Hepatocyte (in vitro differentiated cells): ENCODE data around the gene ANKRD17.

Experiments used
- CTCF ChIP-seq: fragments of 200-600 bp; sonication (generic); IDR thresholded peaks from 2 replicates; pipeline ENCODE4 v1.5.1; 2016; ENCODE audit warnings: antibody characterized with exemption, mild to moderate bottlenecking; ENCODE audit not compliant: poor library complexity
- EZH2 ChIP-seq: fragments of 200-600 bp; sonication (generic); IDR thresholded peaks from 2 replicates; pipeline ENCODE4 v1.6.1; 2016; ENCODE audit warnings: antibody characterized with exemption, mild to moderate bottlenecking, borderline replicate concordance
- EZH2phosphoT487 ChIP-seq: fragments of 200-600 bp; sonication (generic); IDR thresholded peaks from one replicate; pipeline ENCODE4 v1.6.1; 2018; ENCODE audit warnings: antibody characterized with exemption, mild to moderate bottlenecking, low read depth, moderate library complexity; ENCODE audit not compliant: unreplicated experiment, severe bottlenecking

GRCh38 chr4:73086095-73086868, 172.3 kb downstream of the ANKRD17 start:
- no peak for TF ChIP-seq EZH2
- TF ChIP-seq CTCF, result no peak
- TF ChIP-seq EZH2phosphoT487, result no peak
